LNCaP clone FGC (cell line): ENCODE measurements around the gene MRPL34.

ENCODE experiments used
- DNase-seq: peaks from one replicate; pipeline ENCODE4 v3.0.0-alpha.2; 2011; ENCODE audit warnings: low read depth
- H3K4me3 ChIP-seq: 2 replicates; pipeline ENCODE4 v1.5.1; 2011; ENCODE audit warnings: mild to moderate bottlenecking, low read depth, low read length, control low read depth
- CTCF ChIP-seq: IDR thresholded peaks from 2 replicates; pipeline ENCODE4 v1.5.1; 2012; ENCODE audit warnings: mild to moderate bottlenecking; ENCODE audit not compliant: control insufficient read depth, insufficient read depth; ENCODE audit errors: extremely low read depth

The MRPL34 gene

GRCh38 chr19:17311455-17312188, 6.0 kb downstream of the MRPL34 start:
- no peak for TF ChIP-seq CTCF
- no peak for DNase-seq
- no peak overlapping the region for H3K4me3 ChIP-seq

GRCh38 chr19:17312189-17313113, 6.8 kb downstream of the MRPL34 start:
- H3K4me3 ChIP-seq: no peak overlapping the region
- DNase-seq: no peak
- TF ChIP-seq CTCF: no peak

- no peak overlapping the region for H3K4me3 ChIP-seq
- DNase-seq: no peak
- no peak for TF ChIP-seq CTCF
Measured at GRCh38 chr19:17314007-17314593, 8.4 kb downstream of the MRPL34 start.

GRCh38 chr19:17318966-17319365, 13.3 kb downstream of the MRPL34 start:
- no peak for TF ChIP-seq CTCF
- no peak for DNase-seq
- H3K4me3 ChIP-seq: no peak overlapping the region

- H3K4me3 ChIP-seq: no peak overlapping the region
- no peak for DNase-seq
- no peak for TF ChIP-seq CTCF
Measured at GRCh38 chr19:17319473-17320238, 14.0 kb downstream of the MRPL34 start.

- no peak for TF ChIP-seq CTCF
- no peak for DNase-seq
- no peak overlapping the region for H3K4me3 ChIP-seq
Measured at GRCh38 chr19:17320435-17320834, 14.8 kb downstream of the MRPL34 start.
